NCI-H146 treated with DMSO at 0.1 percent for 48 hours (cell line): Measurements from ENCODE around the gene ZNF366.
"Not testable (repeated sequence)": the region's sequence is repeated elsewhere in the genome, so short reads cannot be mapped to it uniquely, and the experiment has no call there.

ENCODE experiments used
- DNase-seq: peaks from one replicate; lab custom pipeline; 2025; ENCODE audit not compliant: unreplicated experiment; lab: John Stamatoyannopoulos, UW

ZNF366 gene

GRCh38 chr5:72410688-72411295 lies 96.4 kb downstream of the ZNF366 start:
- no peak for DNase-seq

GRCh38 chr5:72408603-72409002 lies 98.6 kb downstream of the ZNF366 start:
- no peak for DNase-seq

- DNase-seq, result no peak
Observed at GRCh38 chr5:72408127-72408526, 99.1 kb downstream of the ZNF366 start.

GRCh38 chr5:72407541-72407940 lies 99.7 kb downstream of the ZNF366 start:
- no peak for DNase-seq

- DNase-seq, result no peak
Observed at GRCh38 chr5:72407078-72407477, 100.1 kb downstream of the ZNF366 start.

- DNase-seq, result not testable (repeated sequence)
Observed at GRCh38 chr5:72404771-72405170, 102.4 kb downstream of the ZNF366 start.

- DNase-seq, result no peak
Observed at GRCh38 chr5:72402959-72403628, 104.1 kb downstream of the ZNF366 start.

GRCh38 chr5:72402381-72402890 lies 104.8 kb downstream of the ZNF366 start:
- DNase-seq, result no peak

GRCh38 chr5:72400950-72401349 lies 106.3 kb downstream of the ZNF366 start:
- no peak for DNase-seq

- no peak for DNase-seq
Observed at GRCh38 chr5:72397836-72398235, 109.4 kb downstream of the ZNF366 start.

- DNase-seq, result no peak
Observed at GRCh38 chr5:72394688-72395087, 112.5 kb downstream of the ZNF366 start.

- no peak for DNase-seq
Observed at GRCh38 chr5:72393052-72393451, 114.2 kb downstream of the ZNF366 start.
